ENCODE data around the gene AAK1.

Gene AAK1

DNA sequence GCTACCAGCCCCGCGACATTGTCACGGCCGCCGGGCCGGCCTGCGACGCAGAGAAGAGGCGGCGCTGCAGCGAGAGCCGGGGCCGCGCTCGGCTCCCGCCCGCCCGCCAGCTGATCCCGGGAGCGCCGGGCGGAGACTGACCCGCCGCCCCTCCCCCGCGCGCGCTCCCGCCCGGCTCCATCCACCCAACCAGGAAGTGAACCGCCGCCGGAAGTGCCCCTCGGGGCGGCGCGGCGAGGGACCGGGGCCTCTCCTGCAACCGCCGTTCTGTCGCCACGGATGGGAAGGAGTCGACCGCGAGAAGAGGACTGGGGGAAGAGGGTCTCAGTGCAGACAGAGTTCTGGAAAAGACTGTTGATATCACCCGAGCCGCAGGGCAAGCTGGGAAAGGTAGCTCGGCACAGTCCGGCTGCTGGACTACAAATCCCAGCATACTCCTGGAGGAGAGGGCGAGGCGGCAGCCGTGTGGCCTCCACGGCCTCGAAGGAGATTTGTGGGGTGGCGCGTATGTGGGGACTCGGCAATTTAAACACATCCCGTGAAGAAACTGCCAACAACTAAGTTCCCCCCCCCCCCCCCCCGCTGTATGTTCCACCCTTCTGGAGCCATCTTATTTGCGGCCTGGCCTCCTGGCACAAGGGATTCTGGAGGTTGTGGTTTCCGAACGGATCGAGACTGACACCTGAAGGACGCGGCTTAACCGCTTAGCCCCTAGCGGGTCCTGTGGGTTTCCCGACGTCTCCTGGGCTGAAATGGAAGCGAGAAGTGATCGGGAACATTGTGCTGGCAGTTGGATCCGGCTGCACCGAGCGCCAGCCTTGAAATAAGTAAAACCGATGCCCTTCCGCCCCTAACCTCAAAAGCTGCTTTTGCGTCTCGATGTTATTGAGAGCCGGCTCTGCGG is at the start of gene AAK1:
TSS of gene AAK1 (minus strand) at position 138 of the 904 bp plus-strand sequence. CDS start 699 bp downstream, outside the sequence.
- Histone ChIP-seq H3K36me3 (ENCODE audit: insufficient read depth, insufficient read length, low read length) (peaks cover 12% of the 10 kb centered on the region), H3K4me3 (ENCODE audit: insufficient read length, low read depth) (peak within 1 kb of the TSS; percentile 85), H3K9ac (ENCODE audit: insufficient read length, low read depth) (peak within 1 kb of the TSS; percentile 90), H3K4me1 (ENCODE audit: insufficient read depth, insufficient read length) (no peaks in the 10 kb centered on the region), H3K27me3 (ENCODE audit: insufficient read depth, insufficient read length) (no peaks in the 10 kb centered on the region), H3K9me3 (ENCODE audit: insufficient read depth, low read length) (no peaks in the 10 kb centered on the region)
- DNase-seq (ENCODE audit: low read depth, low spot score), result peak; percentile 66
- no peak for TF ChIP-seq SUZ12 (IDR thresholded peaks at IDR 0.05; ENCODE audit: extremely low read depth, insufficient read depth, insufficient read length)
- TF ChIP-seq YY1 (IDR thresholded peaks at IDR 0.05; ENCODE audit: insufficient read depth, insufficient read length), result peak; percentile 36

DNA sequence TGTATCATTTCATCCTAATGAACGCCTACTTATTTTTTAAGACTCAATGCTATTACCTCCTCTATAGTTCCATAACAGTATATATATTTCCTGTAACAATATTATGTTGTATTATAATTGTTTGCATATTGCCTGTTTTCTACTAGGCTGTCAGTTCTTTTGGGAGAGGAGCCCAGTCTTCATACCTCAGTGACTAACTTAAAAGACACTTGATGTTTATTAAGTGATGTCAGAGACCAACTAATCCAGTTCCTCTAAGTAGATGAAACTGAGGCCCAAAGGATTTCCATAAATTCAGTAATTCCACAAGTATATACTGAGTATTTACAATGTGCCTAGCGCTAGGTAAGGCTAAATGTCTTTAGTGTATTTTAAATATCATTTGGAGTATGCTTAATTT is 48.9 kb upstream of the AAK1 start:
- H3K9ac ChIP-seq (ENCODE audit: insufficient read length, low read depth), result no peak overlapping the region
- no peaks in the 10 kb centered on the region for H3K36me3 ChIP-seq (ENCODE audit: insufficient read depth, insufficient read length, low read length)
- no peak for DNase-seq (ENCODE audit: low read depth, low spot score)
- H3K4me1 ChIP-seq (ENCODE audit: insufficient read depth, insufficient read length), result no peaks in the 10 kb centered on the region
- no peak for TF ChIP-seq SUZ12 (IDR thresholded peaks at IDR 0.05; ENCODE audit: extremely low read depth, insufficient read depth, insufficient read length)
- no peak for TF ChIP-seq ZNF274 (IDR thresholded peaks at IDR 0.05; ENCODE audit: low read depth, low read length)
- no peak for TF ChIP-seq YY1 (IDR thresholded peaks at IDR 0.05; ENCODE audit: insufficient read depth, insufficient read length)
- no peaks in the 10 kb centered on the region for H3K9me3 ChIP-seq (ENCODE audit: insufficient read depth, low read length)
- no peaks in the 10 kb centered on the region for H3K27me3 ChIP-seq (ENCODE audit: insufficient read depth, insufficient read length)
- no peak overlapping the region for H3K4me3 ChIP-seq (ENCODE audit: insufficient read length, low read depth)

DNA sequence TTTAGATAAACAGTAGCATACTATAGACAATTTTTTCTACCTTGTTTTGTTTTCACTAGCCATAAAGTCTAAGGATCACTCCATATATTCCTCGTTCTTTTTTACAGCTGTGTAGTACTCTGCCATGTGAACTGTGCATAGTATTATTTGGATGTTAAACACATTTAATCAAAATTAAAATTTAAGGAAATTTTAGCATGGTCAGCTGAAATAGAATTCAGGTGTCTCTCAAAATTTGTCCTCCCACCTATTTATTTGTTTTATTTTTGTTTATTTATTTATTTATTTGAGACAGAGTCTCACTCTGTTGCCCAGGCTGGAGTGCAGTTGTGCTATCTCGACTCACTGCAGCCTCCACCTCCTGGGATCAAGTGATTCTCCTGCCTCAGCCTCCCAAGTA is 46.4 kb upstream of the AAK1 start:
- H3K4me3 ChIP-seq (ENCODE audit: insufficient read length, low read depth), result no peak overlapping the region
- no peaks in the 10 kb centered on the region for H3K4me1 ChIP-seq (ENCODE audit: insufficient read depth, insufficient read length)
- H3K36me3 ChIP-seq (ENCODE audit: insufficient read depth, insufficient read length, low read length), result no peaks in the 10 kb centered on the region
- no peak for DNase-seq (ENCODE audit: low read depth, low spot score)
- no peak overlapping the region for H3K9ac ChIP-seq (ENCODE audit: insufficient read length, low read depth)
- no peaks in the 10 kb centered on the region for H3K27me3 ChIP-seq (ENCODE audit: insufficient read depth, insufficient read length)
- no peaks in the 10 kb centered on the region for H3K9me3 ChIP-seq (ENCODE audit: insufficient read depth, low read length)
- TF ChIP-seq SUZ12 (IDR thresholded peaks at IDR 0.05; ENCODE audit: extremely low read depth, insufficient read depth, insufficient read length), result no peak
- TF ChIP-seq ZNF274 (IDR thresholded peaks at IDR 0.05; ENCODE audit: low read depth, low read length), result no peak

DNA sequence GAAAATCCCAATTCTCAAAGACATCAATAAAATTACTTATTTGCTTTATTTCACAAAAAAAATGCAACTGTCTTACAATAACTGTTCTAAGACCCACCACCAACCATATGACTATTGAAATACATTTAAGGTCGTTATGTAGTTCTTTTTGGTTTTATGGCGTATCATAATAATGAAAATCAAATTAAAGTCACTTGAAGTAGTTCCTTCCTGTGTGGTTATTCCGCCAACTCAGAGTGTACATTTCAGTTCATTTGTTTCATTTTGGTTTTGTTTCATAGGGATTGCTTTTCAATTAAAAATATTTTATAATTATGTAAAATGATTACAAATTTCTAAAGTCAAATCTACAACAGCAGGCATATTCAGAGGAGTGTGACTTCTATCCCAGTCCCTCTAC is 45.9 kb upstream of the AAK1 start:
- Histone ChIP-seq H3K9ac (ENCODE audit: insufficient read length, low read depth) (no peak overlapping the region), H3K4me3 (ENCODE audit: insufficient read length, low read depth) (no peak overlapping the region), H3K27me3 (ENCODE audit: insufficient read depth, insufficient read length) (no peaks in the 10 kb centered on the region), H3K4me1 (ENCODE audit: insufficient read depth, insufficient read length) (no peaks in the 10 kb centered on the region), H3K36me3 (ENCODE audit: insufficient read depth, insufficient read length, low read length) (no peaks in the 10 kb centered on the region), H3K9me3 (ENCODE audit: insufficient read depth, low read length) (no peaks in the 10 kb centered on the region)
- DNase-seq (ENCODE audit: low read depth, low spot score), result no peak
- TF ChIP-seq SUZ12 (IDR thresholded peaks at IDR 0.05; ENCODE audit: extremely low read depth, insufficient read depth, insufficient read length) (no peak), ZNF274 (IDR thresholded peaks at IDR 0.05; ENCODE audit: low read depth, low read length) (no peak), YY1 (IDR thresholded peaks at IDR 0.05; ENCODE audit: insufficient read depth, insufficient read length) (no peak)

DNA sequence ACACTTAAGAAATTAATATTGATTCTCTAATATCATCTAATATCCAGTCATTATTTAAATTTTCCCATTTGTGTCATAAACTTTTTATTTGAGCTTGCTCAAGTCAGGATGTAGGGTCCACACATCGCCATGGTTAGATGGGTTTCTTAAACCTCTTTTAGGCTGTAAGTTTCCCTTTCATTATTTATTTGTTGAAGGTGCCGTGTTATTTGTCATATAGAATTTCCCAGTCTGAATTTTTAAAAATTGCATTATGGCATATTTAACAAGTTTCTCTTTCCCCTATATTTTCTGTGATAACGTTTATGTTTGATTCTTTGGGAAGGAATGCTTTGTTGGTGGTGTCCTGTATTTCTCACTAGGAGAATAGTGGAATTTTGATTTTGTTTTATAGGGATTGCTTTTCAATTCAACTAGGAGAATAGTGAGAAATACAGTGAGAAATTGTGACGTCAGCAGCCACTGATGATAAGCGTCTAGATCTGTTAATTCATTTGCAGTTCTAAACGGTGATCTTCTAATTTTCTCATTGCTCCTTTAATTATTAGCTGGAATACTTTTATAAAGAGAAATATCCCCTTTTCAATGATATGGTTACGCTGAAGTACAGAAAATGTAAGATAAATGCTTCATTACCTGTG is 44.6 kb upstream of the AAK1 start:
- DNase-seq (ENCODE audit: low read depth, low spot score), result no peak
- no peak for TF ChIP-seq YY1 (IDR thresholded peaks at IDR 0.05; ENCODE audit: insufficient read depth, insufficient read length)
- TF ChIP-seq ZNF274 (IDR thresholded peaks at IDR 0.05; ENCODE audit: low read depth, low read length), result no peak
- TF ChIP-seq SUZ12 (IDR thresholded peaks at IDR 0.05; ENCODE audit: extremely low read depth, insufficient read depth, insufficient read length), result no peak
- no peaks in the 10 kb centered on the region for H3K36me3 ChIP-seq (ENCODE audit: insufficient read depth, insufficient read length, low read length)
- H3K9me3 ChIP-seq (ENCODE audit: insufficient read depth, low read length), result no peaks in the 10 kb centered on the region
- no peak overlapping the region for H3K9ac ChIP-seq (ENCODE audit: insufficient read length, low read depth)
- H3K27me3 ChIP-seq (ENCODE audit: insufficient read depth, insufficient read length), result no peaks in the 10 kb centered on the region
- no peak overlapping the region for H3K4me3 ChIP-seq (ENCODE audit: insufficient read length, low read depth)
- no peaks in the 10 kb centered on the region for H3K4me1 ChIP-seq (ENCODE audit: insufficient read depth, insufficient read length)

DNA sequence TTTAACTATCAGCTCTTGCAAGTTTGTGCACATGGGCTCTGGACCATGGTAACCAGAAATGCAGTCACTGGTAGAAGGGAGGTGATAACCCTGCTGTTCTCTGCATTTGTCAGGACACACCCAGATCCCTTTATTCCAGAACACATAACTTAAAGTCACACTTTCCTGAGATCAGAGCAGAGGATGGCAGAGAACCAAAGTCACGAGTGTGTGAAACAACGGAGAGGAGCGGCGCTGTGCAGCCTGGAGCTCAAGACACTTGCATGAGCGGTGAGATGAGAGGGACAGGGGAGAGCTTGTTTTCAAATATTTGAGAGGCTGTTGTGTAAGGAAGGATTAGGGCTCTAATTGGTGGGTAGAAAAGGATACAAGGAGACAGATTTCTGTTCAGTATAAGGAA is 43.3 kb upstream of the AAK1 start:
- TF ChIP-seq SUZ12 (IDR thresholded peaks at IDR 0.05; ENCODE audit: extremely low read depth, insufficient read depth, insufficient read length) (no peak), YY1 (IDR thresholded peaks at IDR 0.05; ENCODE audit: insufficient read depth, insufficient read length) (no peak), ZNF274 (IDR thresholded peaks at IDR 0.05; ENCODE audit: low read depth, low read length) (no peak)
- H3K27me3 ChIP-seq (ENCODE audit: insufficient read depth, insufficient read length), result no peaks in the 10 kb centered on the region
- no peaks in the 10 kb centered on the region for H3K4me1 ChIP-seq (ENCODE audit: insufficient read depth, insufficient read length)
- no peak for DNase-seq (ENCODE audit: low read depth, low spot score)
- H3K4me3 ChIP-seq (ENCODE audit: insufficient read length, low read depth), result no peak overlapping the region
- H3K9me3 ChIP-seq (ENCODE audit: insufficient read depth, low read length), result no peaks in the 10 kb centered on the region
- H3K9ac ChIP-seq (ENCODE audit: insufficient read length, low read depth), result no peak overlapping the region
- H3K36me3 ChIP-seq (ENCODE audit: insufficient read depth, insufficient read length, low read length), result no peaks in the 10 kb centered on the region

DNA sequence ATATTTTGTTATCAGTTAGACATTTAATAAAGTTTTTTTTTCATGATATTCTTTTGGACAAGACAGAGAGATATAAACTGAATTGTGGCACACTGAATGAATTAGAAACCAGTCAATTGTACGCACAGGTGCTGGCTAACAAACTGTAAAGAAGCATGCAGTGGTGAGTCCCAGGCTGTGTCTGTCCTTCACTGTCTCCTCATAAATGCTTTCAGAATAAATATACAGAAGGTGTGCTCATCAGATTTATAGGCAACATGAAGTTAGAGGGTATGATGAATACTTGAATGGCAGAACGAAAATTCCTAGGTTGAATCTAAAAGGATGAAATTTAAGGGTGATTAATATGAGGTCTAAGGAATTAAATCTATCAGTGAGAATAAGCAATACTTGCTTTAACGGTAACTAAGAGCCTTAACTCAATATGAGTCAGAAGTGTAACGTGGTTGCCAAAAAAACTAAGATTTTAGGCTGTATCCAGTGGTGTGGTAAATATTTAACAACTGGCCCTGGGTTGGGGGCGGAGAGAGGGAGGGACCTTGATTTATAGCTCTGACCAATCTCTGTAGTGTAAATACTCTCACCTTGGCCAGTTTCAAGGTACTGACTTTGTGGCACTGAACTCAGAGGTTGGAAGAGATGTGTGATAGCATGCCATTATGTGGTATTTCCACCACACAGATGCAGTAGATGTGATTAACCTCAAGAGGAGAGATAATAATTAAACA is 41.9 kb upstream of the AAK1 start:
- Histone ChIP-seq H3K9me3 (ENCODE audit: insufficient read depth, low read length) (no peaks in the 10 kb centered on the region), H3K9ac (ENCODE audit: insufficient read length, low read depth) (no peak overlapping the region), H3K36me3 (ENCODE audit: insufficient read depth, insufficient read length, low read length) (no peaks in the 10 kb centered on the region), H3K4me1 (ENCODE audit: insufficient read depth, insufficient read length) (no peaks in the 10 kb centered on the region), H3K4me3 (ENCODE audit: insufficient read length, low read depth) (no peak overlapping the region), H3K27me3 (ENCODE audit: insufficient read depth, insufficient read length) (no peaks in the 10 kb centered on the region)
- TF ChIP-seq ZNF274 (IDR thresholded peaks at IDR 0.05; ENCODE audit: low read depth, low read length) (no peak), YY1 (IDR thresholded peaks at IDR 0.05; ENCODE audit: insufficient read depth, insufficient read length) (no peak), SUZ12 (IDR thresholded peaks at IDR 0.05; ENCODE audit: extremely low read depth, insufficient read depth, insufficient read length) (no peak)
- no peak for DNase-seq (ENCODE audit: low read depth, low spot score)

Measured in NT2/D1 (cell line).